Hematopoietic multipotent progenitor cell treated with erythropoietin and hydrocortisone succinate and interleukin-3 and kit ligand, for 8 days (in vitro differentiated cells): ENCODE data around the gene FBXL14.
A peak's percentile ranks its signal among the peaks of the same experiment; 100 is the strongest.

Source experiments
- DNase-seq: peaks from one replicate; pipeline ENCODE4 v3.0.0-alpha.2; 2015

The FBXL14 gene

DNA sequence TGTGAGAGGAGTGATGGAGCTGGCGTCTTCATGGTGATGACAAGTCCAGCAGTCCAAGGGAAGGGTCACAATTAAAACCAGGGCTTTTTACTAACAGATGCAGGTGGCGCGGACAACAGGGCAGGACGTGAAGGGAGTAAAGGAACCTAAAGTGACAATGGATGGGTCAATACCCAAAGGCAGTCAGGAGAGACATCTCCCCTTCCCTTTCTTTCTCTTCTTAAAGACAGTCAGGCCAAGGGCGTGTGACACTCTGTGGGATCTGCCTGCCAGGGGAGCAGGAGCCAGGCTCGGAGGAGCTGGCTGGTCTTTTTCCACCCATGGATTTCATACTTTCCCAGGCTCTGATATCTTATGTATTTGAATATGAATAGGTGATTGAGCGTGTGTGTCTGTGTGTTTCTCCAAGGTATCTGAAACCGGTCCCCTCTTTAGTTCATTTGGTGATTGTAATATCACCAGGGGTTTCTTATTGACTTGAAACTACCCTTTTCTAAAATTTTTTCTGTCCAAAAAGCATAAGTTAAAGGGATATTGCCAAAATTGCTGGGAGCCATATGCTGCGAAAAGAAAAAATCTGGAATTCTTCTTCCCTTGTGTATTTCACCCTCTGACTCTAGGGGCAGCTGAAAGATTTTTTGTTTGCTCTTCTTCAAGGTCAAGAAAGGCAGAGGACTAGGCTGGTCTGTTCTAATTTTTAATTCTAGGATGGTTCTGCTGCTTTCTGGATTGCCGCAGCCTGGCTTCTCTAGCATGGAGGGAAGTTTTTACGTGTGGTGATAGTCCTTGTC is 61.8 kb downstream of the FBXL14 start:
- DNase-seq: peak; percentile 7

DNA sequence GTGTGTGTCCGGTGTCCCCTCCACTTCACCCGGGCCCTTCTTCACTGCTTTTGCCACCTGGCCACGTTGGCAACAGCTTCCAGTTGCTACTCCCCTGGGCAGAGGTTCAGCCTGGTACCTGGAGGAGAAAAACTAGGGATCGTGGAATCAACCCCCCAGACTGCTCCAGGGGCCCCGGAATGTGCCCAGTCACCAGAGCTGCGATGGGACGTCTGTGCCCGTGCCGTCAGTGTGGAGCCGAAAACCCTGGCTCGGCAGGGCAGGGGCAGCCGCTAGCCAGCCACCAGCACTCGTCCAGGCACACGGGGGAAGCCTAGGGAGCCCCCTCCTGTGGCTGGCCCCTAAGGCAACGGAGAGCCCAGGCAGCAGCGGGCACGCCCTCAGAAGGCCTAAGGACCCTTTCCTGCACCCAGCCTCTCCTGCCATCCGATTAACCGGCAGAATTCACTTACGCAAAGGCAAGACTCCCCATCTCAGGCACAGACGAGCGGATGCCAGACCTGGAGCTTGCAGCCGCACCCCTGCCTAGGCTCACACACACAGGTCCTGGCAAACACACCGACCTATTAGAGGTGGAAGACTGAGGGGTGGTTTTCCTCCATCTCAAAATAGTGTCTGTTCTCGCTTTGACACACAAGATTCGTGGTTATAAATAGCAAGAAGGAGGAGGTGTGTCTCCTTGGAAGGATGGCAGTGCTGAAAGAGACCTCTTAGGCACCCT is 62.6 kb downstream of the FBXL14 start:
- DNase-seq: no peak

DNA sequence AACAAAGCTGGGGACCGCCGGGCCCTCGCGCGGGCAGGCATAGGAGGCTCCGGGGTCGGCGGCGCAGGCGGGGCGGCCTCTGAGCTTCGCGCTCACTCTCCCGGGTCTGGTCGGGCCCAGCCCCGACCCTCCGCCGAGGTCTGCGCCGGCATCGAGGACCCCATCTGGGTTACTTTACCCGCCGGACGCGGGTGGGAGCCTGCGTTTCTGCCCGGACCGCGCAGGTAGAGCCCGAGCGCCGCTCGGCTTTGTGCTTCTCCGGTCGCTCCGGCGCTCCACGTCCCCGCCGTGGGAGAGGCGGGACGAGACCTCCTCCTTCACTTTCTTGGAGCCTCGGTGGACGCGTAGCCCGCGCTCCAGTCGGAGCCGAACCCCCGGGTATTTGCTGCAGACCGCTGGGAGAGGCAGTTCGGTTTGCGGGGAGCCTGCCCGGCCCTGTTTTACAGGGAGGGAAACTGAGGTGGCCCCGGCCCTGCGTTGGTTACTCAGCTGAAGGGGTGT is 63.2 kb downstream of the FBXL14 start:
- DNase-seq: no peak

DNA sequence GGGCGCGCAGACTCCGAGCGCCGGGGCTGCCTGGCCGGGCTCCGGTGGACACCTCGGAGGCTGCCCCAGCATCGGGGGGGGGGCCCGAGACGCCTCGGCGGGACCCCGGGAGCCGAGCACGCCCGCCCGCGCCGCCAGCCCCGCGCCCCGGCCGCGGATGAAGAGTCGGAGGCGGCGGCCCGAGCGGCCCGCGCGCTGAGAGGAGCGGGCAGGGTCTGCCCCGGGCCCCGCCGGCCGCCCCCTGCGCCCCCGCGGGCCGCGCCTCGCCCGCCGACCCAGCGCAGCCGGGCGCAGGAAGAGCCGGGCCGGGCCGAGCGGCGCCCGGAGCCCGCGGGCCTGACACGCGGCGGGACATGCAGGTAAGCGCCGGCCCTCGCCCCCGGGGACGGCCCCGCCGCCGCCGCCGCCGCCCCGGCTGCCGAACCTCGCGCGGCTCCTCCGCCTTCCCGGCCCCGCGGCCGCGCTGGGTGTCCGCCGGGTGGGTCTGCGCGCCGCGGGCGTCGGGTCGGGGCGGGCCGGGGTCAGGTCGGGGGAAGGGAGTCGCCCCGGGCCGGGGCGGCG is 63.7 kb downstream of the FBXL14 start:
- no peak for DNase-seq

DNA sequence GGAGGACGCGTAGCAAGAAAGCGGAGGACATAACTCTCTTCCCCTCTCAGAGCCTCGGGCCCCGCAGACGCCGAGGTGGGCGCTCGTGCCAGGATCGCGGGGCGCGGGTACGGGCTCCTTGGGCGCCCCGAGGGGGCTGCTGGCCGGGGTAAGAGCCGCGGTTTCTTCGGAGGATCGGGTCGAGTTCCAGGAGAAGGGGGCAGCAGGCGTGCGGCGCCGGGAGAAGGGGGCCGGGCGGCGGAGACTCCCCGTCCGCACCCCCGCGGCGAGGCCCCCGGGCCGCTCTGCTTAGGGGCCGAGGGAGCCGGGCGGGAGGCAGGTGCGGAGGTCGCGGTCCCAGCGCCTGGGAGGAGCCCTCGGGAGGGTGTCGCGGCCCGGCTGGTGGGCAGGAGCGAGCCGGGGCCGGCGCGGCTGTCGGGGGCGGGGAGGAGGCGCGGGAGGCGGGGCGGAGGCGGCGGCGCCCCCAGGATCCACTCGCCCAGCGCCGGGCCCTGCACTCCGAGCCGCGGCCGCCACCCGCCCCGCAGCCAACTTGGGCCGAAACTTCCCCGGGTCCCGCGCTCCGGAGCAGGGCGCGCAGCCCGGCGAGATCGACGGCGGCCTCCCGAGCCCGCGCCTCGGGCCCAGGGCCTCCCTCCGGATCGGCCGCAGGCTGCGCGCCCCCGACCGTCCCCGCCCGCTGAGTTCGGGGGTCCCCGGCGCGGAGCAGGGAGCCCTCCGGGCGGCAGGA is 64.4 kb downstream of the FBXL14 start:
- DNase-seq: no peak

DNA sequence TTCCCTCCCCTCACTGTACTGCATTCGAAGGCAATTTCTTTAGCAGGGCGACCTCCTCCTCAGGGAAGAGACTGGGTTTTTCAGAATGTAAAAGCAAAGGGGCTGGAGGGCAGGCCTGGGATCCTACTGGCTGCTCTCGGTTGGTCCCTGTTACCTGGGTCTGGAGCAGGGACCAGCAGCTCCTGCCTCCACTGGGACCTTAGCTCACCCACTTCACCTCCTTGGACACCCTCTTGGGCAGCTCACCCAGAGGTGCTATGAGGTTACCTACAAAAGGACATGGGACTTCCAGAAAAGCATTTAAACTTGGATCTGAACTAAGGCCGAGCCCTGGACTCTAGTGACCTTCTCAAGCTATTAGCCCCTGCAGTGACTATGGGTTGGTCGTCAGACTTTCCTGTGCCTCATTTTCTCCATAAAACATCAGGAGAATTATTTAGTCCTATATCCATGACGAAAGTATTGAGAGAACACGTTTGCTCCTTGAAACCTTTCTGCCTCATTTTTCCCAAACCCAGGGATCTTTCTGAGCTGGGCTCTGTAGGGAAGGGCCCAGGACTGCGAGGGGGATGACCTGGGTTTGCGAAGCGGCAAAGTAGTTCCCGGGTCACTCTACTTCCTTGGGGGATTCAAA is 65.0 kb downstream of the FBXL14 start:
- DNase-seq: no peak

DNA sequence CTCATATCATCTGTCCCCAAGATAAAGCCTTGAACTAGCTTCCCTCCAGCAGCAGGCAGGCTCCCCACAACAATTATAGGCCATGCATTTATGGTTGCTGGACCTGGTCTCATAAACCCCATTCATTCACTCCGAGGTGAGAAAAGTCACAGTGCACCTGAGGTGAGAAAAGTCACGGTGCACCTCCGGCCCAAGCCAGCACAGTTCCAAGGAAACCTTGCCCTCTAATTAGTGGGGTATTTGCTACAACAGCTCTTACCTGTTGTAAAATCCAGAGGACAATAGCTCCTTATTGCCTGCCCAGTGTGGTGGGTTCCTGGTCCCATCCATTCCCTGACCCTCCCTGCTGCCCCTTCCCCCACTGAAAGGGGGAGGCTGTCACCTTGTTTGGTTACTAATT is 65.6 kb downstream of the FBXL14 start:
- DNase-seq: no peak

DNA sequence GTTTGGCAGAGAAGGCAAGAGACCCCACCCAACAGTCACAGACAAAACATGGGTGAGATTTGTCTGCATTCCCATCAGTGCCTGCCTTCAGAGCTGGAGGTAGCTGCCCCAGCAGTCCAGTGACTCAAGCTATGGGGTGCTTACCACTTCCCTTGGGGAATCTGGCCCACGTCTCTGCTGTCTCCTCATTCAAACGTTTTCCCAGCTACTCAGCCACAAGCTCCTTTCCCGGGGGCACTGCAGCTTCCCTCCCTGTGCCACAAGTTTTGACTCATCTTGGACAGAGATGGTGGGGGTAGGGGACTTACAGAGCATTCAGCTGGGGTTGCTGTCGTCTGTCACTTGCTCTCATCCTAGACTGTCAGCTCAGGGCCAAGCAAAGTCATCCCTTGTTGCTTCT is 66.6 kb downstream of the FBXL14 start:
- no peak for DNase-seq

DNA sequence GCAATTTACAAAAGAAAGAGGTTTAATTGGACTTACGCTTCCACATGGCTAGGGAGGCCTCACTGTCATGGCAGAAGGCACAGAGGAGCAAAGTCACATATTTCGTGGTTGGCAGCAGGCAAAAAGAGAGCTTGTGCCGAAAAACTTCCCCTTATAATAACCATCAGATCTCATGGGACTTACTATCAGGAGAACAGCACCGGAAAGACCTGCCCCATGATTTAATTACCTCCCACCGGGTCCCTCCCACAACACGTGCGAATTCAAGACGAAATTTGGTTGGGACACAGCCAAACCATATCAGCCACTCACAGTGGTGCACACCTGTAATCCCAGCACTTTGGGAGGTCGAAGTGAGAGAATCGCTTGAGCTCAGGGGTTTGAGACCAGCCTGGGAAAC is 68.5 kb downstream of the FBXL14 start:
- DNase-seq: no peak

DNA sequence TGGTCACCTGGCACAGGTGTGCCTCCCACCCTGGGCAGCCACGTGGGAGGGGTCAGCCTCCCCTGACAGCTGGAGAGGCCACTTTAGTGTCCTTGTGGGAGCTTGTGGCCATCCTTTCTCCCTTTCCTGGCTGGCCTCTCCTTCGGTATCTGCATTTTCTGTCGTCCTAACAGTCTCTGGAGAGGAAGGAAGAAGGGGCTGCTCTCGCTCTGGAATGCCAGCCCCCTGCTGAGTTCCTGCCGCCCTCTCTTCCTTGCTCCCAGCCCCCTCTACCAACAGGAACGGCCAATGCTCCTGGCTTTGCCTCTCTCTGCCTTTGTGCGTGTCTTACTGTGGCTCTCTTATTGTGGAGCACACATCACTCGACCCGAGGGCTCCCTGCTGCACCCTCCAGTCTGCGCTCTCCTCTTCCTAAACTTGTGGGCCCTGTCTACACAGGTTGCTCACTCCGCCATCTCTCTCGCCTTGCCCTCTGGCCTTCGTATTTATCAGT is 70.8 kb downstream of the FBXL14 start:
- no peak for DNase-seq

DNA sequence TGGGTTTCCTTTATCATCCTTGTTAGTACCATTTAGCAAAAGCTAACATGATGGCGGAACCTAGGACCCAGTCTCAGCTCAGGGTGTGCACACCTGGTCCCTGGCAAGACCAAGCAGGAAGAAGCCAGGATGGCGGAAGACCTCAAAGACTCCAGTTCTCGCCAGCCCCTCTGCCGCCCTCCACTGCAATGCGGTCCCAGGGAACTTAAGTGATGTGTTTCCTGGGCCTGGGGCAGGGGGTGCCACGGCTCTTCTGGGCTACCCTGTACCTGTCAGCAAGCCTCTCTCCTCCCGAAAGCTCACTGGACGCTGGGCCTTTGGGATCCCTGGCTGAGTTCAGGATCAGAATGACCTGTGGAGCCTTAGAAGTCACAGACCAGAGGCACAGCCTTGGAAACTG is 71.3 kb downstream of the FBXL14 start:
- DNase-seq: no peak

DNA sequence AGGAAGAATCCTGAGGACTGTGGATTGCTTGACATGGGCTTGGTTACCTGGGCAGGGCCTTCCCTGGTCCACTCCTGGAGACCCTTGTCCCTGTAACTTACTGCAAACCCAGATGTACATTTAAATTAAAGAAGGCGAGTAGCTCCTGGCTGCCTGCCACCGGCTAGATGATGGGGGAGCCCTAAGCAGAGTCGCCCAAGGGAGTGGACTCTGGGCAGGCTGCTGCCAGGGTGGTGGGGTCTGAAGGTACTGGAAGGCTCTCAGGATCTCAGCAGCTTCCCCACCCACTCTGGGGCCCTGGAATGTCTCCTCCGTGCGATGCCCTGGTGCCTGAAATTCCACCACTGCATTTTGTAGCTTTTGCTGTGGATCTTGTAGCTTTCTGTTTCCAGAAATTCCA is 74.7 kb downstream of the FBXL14 start:
- no peak for DNase-seq

DNA sequence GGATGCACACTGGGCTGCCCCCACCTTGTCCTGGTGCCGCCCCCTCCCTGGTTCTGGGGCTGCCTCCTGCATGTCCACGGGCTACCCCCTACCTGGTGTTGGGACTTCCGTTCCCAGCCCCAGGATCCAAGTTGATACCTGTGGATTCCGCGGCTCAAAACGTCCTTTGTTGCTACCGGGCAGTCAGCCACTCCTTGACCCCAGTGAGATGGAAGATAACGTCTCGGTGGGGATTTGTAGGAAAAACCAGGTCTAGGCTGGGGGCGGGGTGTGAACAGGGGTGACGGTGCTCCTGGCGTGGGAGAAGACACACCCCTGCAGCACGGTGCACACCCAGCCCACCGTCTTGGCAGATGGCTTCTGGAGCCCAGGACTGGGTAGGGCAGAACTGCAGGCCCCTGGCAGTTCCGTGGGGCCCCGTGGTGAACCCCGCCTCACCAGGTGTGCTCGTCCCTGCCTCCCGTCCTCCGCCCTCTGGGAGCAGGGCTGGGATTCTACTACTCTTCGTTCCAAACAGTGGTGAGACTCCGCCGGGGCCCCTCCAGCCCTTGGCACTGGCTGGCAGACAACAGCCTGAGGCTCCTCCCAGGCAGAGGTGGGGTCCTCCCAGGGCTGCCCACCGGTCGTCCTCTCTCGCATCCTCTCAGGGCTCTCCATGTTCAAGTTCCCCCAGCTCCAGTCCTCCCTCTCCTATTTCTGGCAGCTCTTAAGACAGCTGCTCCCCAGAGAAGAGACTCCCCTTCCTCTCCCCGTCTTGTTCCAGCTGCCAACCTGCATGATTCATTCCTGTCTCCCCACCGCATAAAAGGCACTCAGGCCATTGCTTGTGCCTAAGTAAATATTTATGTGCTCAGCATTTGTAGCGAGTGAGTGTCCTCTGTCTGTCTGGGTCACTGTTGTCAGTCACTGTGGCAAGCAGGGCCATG is 75.5 kb downstream of the FBXL14 start:
- no peak for DNase-seq

DNA sequence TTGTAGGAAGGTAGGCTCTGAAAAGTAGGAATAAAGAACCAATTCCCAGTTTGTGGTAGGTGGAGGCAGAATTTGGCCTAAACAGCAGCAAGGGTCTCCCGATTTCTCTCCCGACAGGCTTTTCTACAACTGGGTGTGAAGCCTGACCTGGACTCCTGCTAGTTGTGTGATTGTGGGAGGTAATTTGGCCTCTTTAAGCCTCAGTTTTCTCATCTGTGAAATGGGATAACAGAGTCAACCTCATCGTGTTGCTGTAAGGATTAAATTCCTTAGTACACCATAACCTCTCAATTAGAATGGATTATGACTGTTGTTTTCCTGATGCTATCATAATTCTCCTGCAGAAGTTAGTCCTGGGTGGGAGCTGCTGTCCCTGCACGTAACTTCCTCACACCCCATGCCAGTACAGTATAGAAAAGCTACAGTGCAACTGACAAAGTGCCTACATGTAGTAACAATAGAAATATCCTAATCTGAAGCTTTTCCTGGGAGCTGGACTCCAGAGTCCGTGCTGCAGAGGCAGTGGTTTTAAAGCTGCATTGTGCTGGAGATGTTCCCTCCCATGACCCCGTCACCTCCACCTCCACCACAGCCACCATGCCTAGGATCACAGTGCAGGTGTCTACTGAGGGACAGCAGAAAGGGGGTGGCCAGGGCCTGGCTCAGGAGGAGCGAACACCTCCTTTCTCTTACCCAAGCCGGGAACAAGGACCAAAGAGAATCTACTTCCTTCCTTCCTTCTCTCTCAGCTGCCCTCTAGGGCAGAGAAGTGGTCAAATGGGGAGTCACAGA is 76.5 kb downstream of the FBXL14 start:
- DNase-seq: no peak

DNA sequence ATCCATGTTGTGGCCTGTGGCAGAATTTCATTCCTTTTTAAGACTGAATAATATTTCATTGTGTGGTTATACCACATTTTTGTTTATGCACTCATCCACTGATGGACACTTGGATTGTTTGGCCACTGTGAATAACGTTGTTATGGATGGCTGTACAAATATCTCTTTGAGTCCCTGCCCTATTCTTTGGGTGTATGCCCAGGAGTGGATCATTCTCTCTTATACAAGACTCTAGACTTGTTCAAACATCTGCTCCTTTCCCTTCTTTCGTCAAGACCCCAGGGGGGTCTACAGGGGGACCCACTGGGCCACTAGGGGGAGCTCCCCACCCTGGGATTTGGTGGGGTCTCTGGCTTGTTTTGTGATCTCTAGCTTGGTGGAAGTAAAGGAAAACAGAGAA is 77.4 kb downstream of the FBXL14 start:
- DNase-seq: no peak
